ENCODE measurements around the gene CPNE5.

CPNE5 gene

DNA sequence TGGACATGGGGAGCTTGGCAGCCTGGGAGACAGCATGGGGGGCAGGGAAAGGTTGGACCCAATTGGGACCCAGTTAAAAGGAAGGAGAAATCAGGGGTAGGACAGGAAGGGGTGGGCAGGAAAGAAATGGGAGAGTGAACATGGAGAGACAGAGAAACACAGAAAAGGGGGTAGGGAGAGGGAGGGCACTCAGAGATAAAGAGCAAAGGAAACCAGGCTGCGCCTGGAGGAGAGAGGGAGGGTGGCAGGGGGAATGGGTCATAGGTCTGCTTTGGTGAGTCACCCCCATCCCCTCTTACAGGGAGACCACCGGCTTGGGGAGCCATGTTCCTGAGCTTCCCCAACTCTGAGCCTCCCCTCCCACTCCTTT, 95.0 kb downstream of the CPNE5 start:
- DNase-seq: no peak
- Histone ChIP-seq H3K4me1 (peaks cover 4% of the 10 kb centered on the region; the same call in 1 of the 2 replicates), H3K36me3 (no peaks in the 10 kb centered on the region), H3K4me3 (ENCODE audit: low read depth, low read length) (no peak overlapping the region), H3K9me3 (no peaks in the 10 kb centered on the region), H3K27me3 (no peaks in the 10 kb centered on the region)
- TF ChIP-seq, protein P1, sequence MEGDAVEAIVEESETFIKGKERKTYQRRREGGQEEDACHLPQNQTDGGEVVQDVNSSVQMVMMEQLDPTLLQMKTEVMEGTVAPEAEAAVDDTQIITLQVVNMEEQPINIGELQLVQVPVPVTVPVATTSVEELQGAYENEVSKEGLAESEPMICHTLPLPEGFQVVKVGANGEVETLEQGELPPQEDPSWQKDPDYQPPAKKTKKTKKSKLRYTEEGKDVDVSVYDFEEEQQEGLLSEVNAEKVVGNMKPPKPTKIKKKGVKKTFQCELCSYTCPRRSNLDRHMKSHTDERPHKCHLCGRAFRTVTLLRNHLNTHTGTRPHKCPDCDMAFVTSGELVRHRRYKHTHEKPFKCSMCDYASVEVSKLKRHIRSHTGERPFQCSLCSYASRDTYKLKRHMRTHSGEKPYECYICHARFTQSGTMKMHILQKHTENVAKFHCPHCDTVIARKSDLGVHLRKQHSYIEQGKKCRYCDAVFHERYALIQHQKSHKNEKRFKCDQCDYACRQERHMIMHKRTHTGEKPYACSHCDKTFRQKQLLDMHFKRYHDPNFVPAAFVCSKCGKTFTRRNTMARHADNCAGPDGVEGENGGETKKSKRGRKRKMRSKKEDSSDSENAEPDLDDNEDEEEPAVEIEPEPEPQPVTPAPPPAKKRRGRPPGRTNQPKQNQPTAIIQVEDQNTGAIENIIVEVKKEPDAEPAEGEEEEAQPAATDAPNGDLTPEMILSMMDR (IDR thresholded peaks at IDR 0.05; ENCODE audit: low read depth, low read length): no peak

GRCh38 chr6:36743538-36744303, 95.5 kb downstream of the CPNE5 start:
- Histone ChIP-seq H3K4me1 (peaks cover 4% of the 10 kb centered on the region; the same call in 1 of the 2 replicates), H3K27me3 (no peaks in the 10 kb centered on the region), H3K36me3 (no peaks in the 10 kb centered on the region), H3K9me3 (no peaks in the 10 kb centered on the region), H3K4me3 (ENCODE audit: low read depth, low read length) (no peak overlapping the region)
- DNase-seq: no peak
- TF ChIP-seq, protein P1 (IDR thresholded peaks at IDR 0.05; ENCODE audit: low read depth, low read length): no peak

DNA sequence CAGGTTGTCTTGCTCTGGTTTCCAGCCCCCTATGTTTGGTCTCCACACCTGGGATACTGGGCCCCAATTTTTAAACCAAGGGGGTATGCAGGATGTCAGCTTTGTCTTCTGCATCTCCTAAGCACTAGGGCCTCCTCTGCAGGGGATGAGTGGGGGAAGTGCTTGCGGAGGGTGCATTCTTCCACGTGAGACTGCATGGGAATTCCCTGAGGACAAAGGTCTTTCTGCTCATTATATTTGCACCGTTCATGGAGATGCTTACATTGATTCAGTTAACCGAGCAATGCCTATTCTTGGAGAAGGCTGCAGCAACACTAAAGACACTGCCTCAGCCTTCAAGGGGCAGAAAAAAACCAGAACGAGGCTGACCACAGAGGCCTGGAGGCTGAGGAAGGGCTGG, 96.2 kb downstream of the CPNE5 start:
- Histone ChIP-seq H3K27me3 (no peaks in the 10 kb centered on the region), H3K9me3 (no peaks in the 10 kb centered on the region), H3K4me3 (ENCODE audit: low read depth, low read length) (no peak overlapping the region), H3K4me1 (peaks cover 4% of the 10 kb centered on the region; the same call in 1 of the 2 replicates), H3K36me3 (no peaks in the 10 kb centered on the region)
- TF ChIP-seq, protein P1 (IDR thresholded peaks at IDR 0.05; ENCODE audit: low read depth, low read length): no peak
- DNase-seq: no peak

DNA sequence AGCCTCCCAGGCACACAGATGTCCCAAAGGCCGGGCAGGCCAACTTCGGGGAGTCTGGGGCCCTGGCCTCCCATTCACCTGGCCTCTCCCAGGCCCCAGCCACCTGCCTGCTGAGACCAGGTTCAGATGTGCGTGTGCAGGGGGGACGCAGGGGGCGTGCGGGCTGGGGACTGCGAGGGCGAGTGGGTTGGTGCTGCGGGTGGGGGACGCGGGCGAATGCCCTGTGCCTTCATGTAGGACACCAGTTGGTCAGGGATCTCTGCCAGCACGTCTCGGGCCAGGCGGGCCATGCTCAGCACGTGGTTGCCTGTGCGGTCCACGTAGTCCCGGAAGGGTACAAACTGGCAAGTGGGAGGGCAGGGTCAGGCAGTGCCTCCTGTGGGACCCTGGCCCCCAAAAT, 97.1 kb downstream of the CPNE5 start:
- no peak for DNase-seq
- Histone ChIP-seq H3K4me1 (peaks cover 4% of the 10 kb centered on the region; the same call in 1 of the 2 replicates), H3K27me3 (no peaks in the 10 kb centered on the region), H3K9me3 (no peaks in the 10 kb centered on the region), H3K4me3 (ENCODE audit: low read depth, low read length) (no peak overlapping the region), H3K36me3 (no peaks in the 10 kb centered on the region)
- TF ChIP-seq, protein P1 (IDR thresholded peaks at IDR 0.05; ENCODE audit: low read depth, low read length): no peak

DNA sequence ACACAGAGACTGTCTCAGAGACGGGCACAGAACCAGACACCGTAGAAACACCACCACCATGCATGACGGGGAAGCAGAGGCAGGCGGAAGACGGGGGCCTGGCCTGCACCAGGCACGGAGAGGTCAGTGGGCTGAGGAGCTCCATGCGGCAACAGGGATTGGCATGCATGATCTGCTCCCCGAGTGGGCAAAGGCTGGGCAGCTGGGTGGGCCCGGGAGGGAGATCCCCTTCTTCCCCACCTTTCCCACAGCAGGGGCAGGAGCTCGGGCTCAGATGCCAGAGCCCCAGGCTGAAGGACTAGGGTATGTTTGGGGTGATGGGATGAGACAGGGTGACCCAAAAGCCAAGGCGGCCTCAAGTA, 98.4 kb downstream of the CPNE5 start:
- TF ChIP-seq, protein P1 (IDR thresholded peaks at IDR 0.05; ENCODE audit: low read depth, low read length): no peak
- no peaks in the 10 kb centered on the region for H3K9me3 ChIP-seq
- no peak overlapping the region for H3K4me3 ChIP-seq (ENCODE audit: low read depth, low read length)
- peaks cover 4% of the 10 kb centered on the region; the same call in 1 of the 2 replicates for H3K4me1 ChIP-seq
- DNase-seq: no peak
- no peaks in the 10 kb centered on the region for H3K36me3 ChIP-seq
- no peaks in the 10 kb centered on the region for H3K27me3 ChIP-seq
